ENCODE measurements around the gene KCNH2.

DNA sequence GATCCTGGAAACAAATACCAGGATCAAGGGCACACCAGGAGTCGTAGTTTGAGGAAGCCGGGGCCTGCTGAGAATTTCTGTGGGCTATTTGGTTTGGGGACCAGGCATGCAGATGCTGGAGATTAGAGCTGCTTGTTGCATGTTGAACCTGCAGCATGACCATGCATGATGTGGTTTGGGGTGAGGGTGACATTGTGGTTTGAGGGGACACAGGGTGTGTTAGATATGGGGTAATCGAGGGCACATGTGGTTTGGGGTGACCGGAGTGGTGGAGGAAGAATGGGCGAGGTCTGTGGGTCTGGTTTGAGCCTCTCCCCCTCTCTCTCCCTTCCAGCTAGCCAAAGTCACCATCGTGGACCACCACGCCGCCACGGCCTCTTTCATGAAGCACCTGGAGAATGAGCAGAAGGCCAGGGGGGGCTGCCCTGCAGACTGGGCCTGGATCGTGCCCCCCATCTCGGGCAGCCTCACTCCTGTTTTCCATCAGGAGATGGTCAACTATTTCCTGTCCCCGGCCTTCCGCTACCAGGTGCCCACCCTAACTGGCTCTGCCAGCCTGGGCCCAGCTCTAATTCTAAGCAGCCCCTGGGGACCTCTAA, 22.9 kb upstream of the KCNH2 start:
- TF ChIP-seq POLR2AphosphoS5 (IDR thresholded peaks at IDR 0.05) (no peak), EP300 (IDR thresholded peaks at IDR 0.05) (no peak)
- TF ChIP-seq, protein P1, sequence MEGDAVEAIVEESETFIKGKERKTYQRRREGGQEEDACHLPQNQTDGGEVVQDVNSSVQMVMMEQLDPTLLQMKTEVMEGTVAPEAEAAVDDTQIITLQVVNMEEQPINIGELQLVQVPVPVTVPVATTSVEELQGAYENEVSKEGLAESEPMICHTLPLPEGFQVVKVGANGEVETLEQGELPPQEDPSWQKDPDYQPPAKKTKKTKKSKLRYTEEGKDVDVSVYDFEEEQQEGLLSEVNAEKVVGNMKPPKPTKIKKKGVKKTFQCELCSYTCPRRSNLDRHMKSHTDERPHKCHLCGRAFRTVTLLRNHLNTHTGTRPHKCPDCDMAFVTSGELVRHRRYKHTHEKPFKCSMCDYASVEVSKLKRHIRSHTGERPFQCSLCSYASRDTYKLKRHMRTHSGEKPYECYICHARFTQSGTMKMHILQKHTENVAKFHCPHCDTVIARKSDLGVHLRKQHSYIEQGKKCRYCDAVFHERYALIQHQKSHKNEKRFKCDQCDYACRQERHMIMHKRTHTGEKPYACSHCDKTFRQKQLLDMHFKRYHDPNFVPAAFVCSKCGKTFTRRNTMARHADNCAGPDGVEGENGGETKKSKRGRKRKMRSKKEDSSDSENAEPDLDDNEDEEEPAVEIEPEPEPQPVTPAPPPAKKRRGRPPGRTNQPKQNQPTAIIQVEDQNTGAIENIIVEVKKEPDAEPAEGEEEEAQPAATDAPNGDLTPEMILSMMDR (IDR thresholded peaks at IDR 0.05), result no peak
